Dendritic cell treated with granulocyte-macrophage colony-stimulating factor and Interleukin-4, amounts not matched to agents 40 ng/mL and 50 ng/mL, for 4 days (primary cell): Measurements from ENCODE around the gene ANKRD9.

ENCODE experiments used
- H3K27ac Mint-ChIP-seq: one replicate; pipeline ENCODE4 v1.8.0; 2022; ENCODE audit warnings: mild to moderate bottlenecking, mixed read lengths
- H3K27me3 Mint-ChIP-seq: one replicate; pipeline ENCODE4 v1.8.0; 2022; ENCODE audit warnings: mild to moderate bottlenecking, mixed read lengths
- H3K36me3 Mint-ChIP-seq: one replicate; pipeline ENCODE4 v1.8.0; 2022; ENCODE audit warnings: low read depth, mixed read lengths
- H3K4me1 Mint-ChIP-seq: one replicate; pipeline ENCODE4 v1.8.0; 2022; ENCODE audit warnings: low read depth, mixed read lengths
- H3K4me3 Mint-ChIP-seq: one replicate; pipeline ENCODE4 v1.8.0; 2022; ENCODE audit warnings: mild to moderate bottlenecking, moderate library complexity, mixed read lengths
- H3K9me3 Mint-ChIP-seq: one replicate; pipeline ENCODE4 v1.8.0; 2022; ENCODE audit warnings: mixed read lengths
- intact Hi-C: fragments of 100-400 bp; cut with micrococcal nuclease; formaldehyde crosslinking; loops from one replicate; pipeline ENCODE4 v1.15.0; 2022

ANKRD9 gene

DNA sequence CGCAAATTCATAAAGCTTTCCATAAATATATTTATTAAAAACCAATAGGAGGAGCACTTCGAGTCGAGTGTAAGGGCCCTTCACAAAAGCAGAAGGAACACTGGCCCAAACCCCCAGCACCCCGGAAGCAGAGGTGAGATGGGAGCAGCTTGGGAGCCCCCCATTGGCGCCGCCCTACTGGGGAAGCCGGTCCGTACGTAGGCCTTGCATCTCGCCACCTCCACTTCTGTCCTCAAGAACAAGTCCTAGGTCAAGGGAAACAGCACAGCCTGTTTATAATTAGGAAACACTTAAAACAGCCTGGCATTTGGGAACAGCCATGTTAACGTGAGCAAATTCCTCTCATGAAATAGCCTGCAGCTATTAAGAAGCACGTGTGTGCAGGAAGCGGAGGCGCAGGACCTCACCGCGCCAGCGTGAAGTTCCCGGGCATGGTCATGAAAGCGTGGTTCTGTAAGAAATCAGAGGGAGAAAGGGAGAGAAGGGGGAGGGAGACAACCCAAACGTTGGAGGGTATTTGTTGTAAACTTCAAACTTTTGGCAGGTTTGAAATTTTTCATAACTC is 7.7 kb downstream of the ANKRD9 start:
- Mint-ChIP-seq H3K4me1 (peaks cover 24% of the 10 kb centered on the region), H3K4me3 (no peak overlapping the region)
- intact Hi-C loops, result no loop called here

DNA sequence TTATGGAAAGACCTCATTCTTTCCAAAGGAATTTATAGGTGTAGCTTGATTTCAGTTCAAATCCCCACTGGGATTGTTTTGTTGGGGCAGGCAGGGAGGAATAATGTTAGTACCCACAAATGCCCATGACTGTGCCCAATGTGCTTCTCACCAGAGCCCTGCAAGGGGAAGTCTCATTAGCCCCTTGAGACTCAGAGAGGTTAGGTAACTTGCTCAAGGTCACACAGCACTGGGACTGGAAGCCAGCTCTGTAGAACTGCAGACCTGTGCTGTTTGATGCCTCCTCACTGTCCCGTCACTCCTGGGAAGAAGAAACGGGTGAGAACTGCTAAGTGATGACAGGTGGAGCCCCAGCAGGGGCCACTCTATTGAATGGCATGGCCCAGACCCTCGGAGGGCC is 8.9 kb downstream of the ANKRD9 start:
- Mint-ChIP-seq H3K4me3 (no peak overlapping the region), H3K36me3 (peaks cover 41% of the 10 kb centered on the region), H3K27ac (peak overlapping the region; percentile 86), H3K9me3 (no peaks in the 10 kb centered on the region), H3K4me1 (peaks cover 24% of the 10 kb centered on the region), H3K27me3 (no peaks in the 10 kb centered on the region)
- intact Hi-C loops, result no loop called here

More for the DNA sequence above, 7.7 kb downstream of the ANKRD9 start:
- Mint-ChIP-seq H3K27me3 (no peaks in the 10 kb centered on the region), H3K36me3 (peaks cover 41% of the 10 kb centered on the region), H3K27ac (no peak overlapping the region), H3K9me3 (no peaks in the 10 kb centered on the region)

GRCh38 chr14:102500158-102500662 is 9.4 kb downstream of the ANKRD9 start:
- peak overlapping the region; percentile 86 for H3K27ac Mint-ChIP-seq
- H3K36me3 Mint-ChIP-seq, result peaks cover 41% of the 10 kb centered on the region
- intact Hi-C loops, result no loop called here
- no peaks in the 10 kb centered on the region for H3K27me3 Mint-ChIP-seq
- no peak overlapping the region for H3K4me3 Mint-ChIP-seq
- H3K9me3 Mint-ChIP-seq, result no peaks in the 10 kb centered on the region
- peaks cover 24% of the 10 kb centered on the region for H3K4me1 Mint-ChIP-seq

- H3K27me3 Mint-ChIP-seq, result no peaks in the 10 kb centered on the region
- no peaks in the 10 kb centered on the region for H3K9me3 Mint-ChIP-seq
- peaks cover 24% of the 10 kb centered on the region for H3K4me1 Mint-ChIP-seq
- H3K27ac Mint-ChIP-seq, result peak overlapping the region; percentile 86
- intact Hi-C loops, result no loop called here
- no peak overlapping the region for H3K4me3 Mint-ChIP-seq
- H3K36me3 Mint-ChIP-seq, result peaks cover 41% of the 10 kb centered on the region
Measured at GRCh38 chr14:102499401-102500157, 10.0 kb downstream of the ANKRD9 start.

DNA sequence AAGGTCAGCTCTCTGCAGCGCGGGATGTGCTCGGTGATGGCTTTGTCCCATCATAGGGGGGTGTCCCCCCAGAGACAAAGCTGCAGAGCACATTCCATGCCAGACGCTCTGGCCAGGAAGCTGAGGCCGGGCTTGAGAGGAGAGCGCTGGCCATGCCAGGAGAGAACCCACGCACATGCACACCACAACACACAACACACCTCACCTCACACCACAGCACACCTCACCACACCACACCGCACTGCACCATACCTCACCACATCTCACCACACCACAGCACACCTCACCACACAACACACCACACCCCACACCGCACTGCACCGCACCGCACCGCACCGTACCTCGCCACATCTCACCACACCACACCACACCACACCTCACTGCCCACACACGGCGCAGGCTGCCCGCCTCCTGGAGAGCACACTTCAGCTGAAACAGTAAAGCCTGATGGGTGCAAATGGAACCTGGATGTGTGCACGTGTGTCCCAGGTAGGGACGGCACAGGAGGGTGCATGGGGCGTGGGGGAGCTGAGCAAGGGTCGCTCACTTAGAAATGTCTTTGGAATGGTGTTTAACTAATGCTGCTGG is 10.8 kb downstream of the ANKRD9 start:
- no peak overlapping the region for H3K4me3 Mint-ChIP-seq
- H3K27ac Mint-ChIP-seq, result no peak overlapping the region
- peaks cover 41% of the 10 kb centered on the region for H3K36me3 Mint-ChIP-seq
- peaks cover 21% of the 10 kb centered on the region for H3K4me1 Mint-ChIP-seq
- H3K27me3 Mint-ChIP-seq, result no peaks in the 10 kb centered on the region
- intact Hi-C loops, result no loop called here
- no peaks in the 10 kb centered on the region for H3K9me3 Mint-ChIP-seq

- Mint-ChIP-seq H3K4me1 (peaks cover 17% of the 10 kb centered on the region), H3K27me3 (no peaks in the 10 kb centered on the region), H3K27ac (peak overlapping the region; percentile 27), H3K36me3 (peaks cover 42% of the 10 kb centered on the region), H3K4me3 (no peak overlapping the region), H3K9me3 (no peaks in the 10 kb centered on the region)
- intact Hi-C loops, result no loop called here
Measured at GRCh38 chr14:102497998-102498677, 11.4 kb downstream of the ANKRD9 start.

DNA sequence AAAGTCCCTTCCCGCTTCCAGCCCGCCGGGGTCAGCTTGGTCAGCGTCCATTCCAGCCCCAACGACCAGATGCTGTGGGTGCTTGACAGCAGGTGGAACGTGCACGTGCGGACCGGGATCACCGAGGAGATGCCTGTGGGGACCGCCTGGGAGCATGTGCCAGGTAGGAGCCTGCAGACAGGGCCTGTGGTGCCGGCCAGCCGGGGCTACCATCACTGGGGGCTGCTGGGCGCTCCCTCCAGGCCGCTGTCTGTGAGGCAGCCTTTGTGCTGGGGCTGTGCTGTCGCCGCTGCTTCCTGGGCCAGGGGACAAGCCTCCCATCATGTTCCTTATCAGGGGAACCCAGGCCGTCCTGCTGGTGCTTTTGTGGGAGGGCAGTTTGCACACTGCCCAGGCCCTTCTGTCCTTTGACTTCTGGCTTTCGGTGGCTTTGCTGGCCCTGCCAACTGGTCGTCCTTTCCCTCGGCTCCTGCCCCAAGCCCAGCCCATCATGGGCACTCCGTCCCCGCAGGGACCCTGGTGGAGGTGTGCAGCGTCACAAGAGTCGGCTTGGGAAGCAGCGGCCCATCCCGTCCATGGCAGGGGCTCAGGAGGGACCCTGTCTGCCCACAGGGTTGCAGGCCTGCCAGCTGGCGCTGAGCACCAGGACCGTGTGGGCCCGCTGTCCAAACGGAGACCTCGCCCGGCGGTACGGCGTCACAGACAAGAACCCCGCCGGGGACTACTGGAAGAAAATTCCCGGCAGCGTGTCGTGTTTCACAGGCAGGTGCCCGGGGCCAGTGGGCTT is 12.4 kb downstream of the ANKRD9 start:
- no peak overlapping the region for H3K4me3 Mint-ChIP-seq
- H3K36me3 Mint-ChIP-seq, result peaks cover 47% of the 10 kb centered on the region
- H3K9me3 Mint-ChIP-seq, result no peaks in the 10 kb centered on the region
- H3K27ac Mint-ChIP-seq, result peak overlapping the region; percentile 27
- H3K27me3 Mint-ChIP-seq, result no peaks in the 10 kb centered on the region
- intact Hi-C loops, result no loop called here
- peaks cover 17% of the 10 kb centered on the region for H3K4me1 Mint-ChIP-seq

- Mint-ChIP-seq H3K4me1 (peaks cover 17% of the 10 kb centered on the region), H3K27ac (no peak overlapping the region), H3K36me3 (peaks cover 47% of the 10 kb centered on the region), H3K9me3 (no peaks in the 10 kb centered on the region), H3K4me3 (no peak overlapping the region), H3K27me3 (no peaks in the 10 kb centered on the region)
- intact Hi-C loops, result no loop called here
Measured at GRCh38 chr14:102496331-102496691, 13.3 kb downstream of the ANKRD9 start.

DNA sequence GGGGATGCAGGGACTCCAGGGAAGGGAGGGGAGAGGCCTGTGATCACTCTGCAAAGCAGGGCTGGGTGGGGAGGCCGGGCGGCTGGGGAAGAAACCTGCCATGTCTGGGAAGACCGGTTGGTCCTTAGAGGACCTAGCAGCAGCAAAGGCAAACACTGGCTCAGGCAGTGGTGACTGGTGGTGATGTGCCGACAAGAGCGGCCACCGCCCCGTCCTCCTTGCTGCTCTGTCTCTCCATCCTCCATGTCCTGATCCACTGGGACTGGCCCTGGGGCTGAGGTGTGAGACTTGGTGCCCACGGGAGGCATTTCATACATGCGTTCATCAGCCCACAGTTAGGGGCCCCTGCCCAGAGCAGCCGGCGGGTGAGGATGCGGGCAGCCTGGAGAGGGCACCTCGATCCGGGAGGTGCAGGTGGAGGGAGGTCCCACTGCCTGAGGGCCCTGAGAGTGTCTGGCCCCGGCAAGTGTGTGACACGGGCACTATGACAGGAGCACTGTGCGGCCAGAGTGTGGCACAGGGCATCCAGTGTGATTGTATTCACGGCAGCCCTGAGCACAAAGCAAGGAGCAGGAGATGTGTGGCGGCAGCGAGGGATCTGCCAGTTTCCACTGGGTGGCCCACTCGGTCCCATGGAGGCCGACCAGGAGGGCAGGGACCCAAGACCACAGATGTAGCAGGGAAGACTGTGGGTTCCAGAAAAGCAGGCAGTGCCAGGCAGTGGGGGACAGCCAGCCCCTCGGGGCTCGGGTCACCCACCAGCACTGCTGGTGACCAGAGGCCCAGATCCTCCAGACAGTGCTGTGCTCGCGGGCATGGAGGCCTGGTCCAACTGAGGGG is 13.9 kb downstream of the ANKRD9 start:
- intact Hi-C loops, result no loop called here
- Mint-ChIP-seq H3K27me3 (no peaks in the 10 kb centered on the region), H3K4me3 (no peak overlapping the region), H3K4me1 (peaks cover 14% of the 10 kb centered on the region), H3K27ac (no peak overlapping the region), H3K9me3 (no peaks in the 10 kb centered on the region), H3K36me3 (peaks cover 50% of the 10 kb centered on the region)

GRCh38 chr14:102493585-102493984 is 16.0 kb downstream of the ANKRD9 start:
- Mint-ChIP-seq H3K4me3 (no peak overlapping the region), H3K9me3 (no peaks in the 10 kb centered on the region)
- intact Hi-C loops, result no loop called here

DNA sequence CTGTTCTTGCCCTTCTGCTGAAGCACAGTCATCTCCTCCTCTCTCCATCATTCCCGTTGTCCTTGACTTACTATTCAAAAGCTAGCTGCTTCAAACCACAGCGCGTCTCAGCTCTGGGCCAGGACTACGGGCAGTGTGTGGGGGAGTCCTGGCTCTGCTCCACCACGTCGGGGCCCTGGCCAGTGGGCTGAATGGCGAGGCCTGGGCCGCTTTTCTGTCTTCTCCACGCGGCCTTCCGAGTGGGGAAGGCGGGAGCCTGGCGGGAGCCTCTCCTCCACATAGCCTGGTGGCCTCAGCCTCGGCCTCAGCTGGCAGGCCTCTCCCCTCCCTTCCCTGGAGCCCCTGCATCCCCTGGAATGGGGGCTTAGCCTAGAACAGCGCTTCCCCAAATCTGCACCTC is 16.5 kb downstream of the ANKRD9 start:
- Mint-ChIP-seq H3K9me3 (no peaks in the 10 kb centered on the region), H3K4me1 (no peaks in the 10 kb centered on the region), H3K27me3 (no peaks in the 10 kb centered on the region), H3K36me3 (peaks cover 40% of the 10 kb centered on the region), H3K4me3 (no peak overlapping the region), H3K27ac (no peak overlapping the region)
- intact Hi-C loops, result no loop called here

More at GRCh38 chr14:102493585-102493984, 16.0 kb downstream of the ANKRD9 start:
- H3K27ac Mint-ChIP-seq, result no peak overlapping the region
- H3K36me3 Mint-ChIP-seq, result peaks cover 45% of the 10 kb centered on the region
- H3K27me3 Mint-ChIP-seq, result no peaks in the 10 kb centered on the region
- H3K4me1 Mint-ChIP-seq, result no peaks in the 10 kb centered on the region

- H3K27ac Mint-ChIP-seq, result no peak overlapping the region
- intact Hi-C loops, result no loop called here
- H3K36me3 Mint-ChIP-seq, result peaks cover 35% of the 10 kb centered on the region
- no peak overlapping the region for H3K4me3 Mint-ChIP-seq
- no peaks in the 10 kb centered on the region for H3K9me3 Mint-ChIP-seq
- H3K4me1 Mint-ChIP-seq, result no peaks in the 10 kb centered on the region
- no peaks in the 10 kb centered on the region for H3K27me3 Mint-ChIP-seq
Measured at GRCh38 chr14:102492531-102492910, 17.1 kb downstream of the ANKRD9 start.
